Activated T-cell treated with anti-CD3 and anti-CD28 coated beads for 48 hours (primary cell): ENCODE results near the gene PCDHGA1.

Experiments used
- DNase-seq: peaks from one replicate; pipeline ENCODE4 v3.0.0-alpha.2; 2020; ENCODE audit warnings: low read depth

The PCDHGA1 gene

GRCh38 chr5:141492168-141492885 is 162.0 kb downstream of the PCDHGA1 start:
- DNase-seq: no peak

- no peak for DNase-seq
These were observed 163.4 kb downstream of the PCDHGA1 start for GRCh38 chr5:141493500-141494422.

GRCh38 chr5:141494761-141495452 is 164.6 kb downstream of the PCDHGA1 start:
- DNase-seq: no peak

- no peak for DNase-seq
These were observed 165.1 kb downstream of the PCDHGA1 start for GRCh38 chr5:141495453-141495811.

GRCh38 chr5:141496038-141496437 is 165.7 kb downstream of the PCDHGA1 start:
- no peak for DNase-seq

GRCh38 chr5:141501761-141502160 is 171.4 kb downstream of the PCDHGA1 start:
- DNase-seq: no peak

GRCh38 chr5:141503681-141504080 is 173.4 kb downstream of the PCDHGA1 start:
- no peak for DNase-seq

GRCh38 chr5:141504216-141504615 is 173.9 kb downstream of the PCDHGA1 start:
- DNase-seq: no peak

- DNase-seq: no peak
These were observed 176.3 kb downstream of the PCDHGA1 start for GRCh38 chr5:141506381-141507155.

- no peak for DNase-seq
These were observed 177.2 kb downstream of the PCDHGA1 start for GRCh38 chr5:141507387-141508091.

- DNase-seq: no peak
These were observed 178.1 kb downstream of the PCDHGA1 start for GRCh38 chr5:141508440-141508797.

- DNase-seq: no peak
These were observed 178.7 kb downstream of the PCDHGA1 start for GRCh38 chr5:141508798-141509611.

GRCh38 chr5:141510160-141510559 is 179.8 kb downstream of the PCDHGA1 start:
- DNase-seq: no peak

GRCh38 chr5:141510850-141511601 is 180.7 kb downstream of the PCDHGA1 start:
- no peak for DNase-seq

GRCh38 chr5:141511771-141512325 is 181.5 kb downstream of the PCDHGA1 start:
- DNase-seq: no peak

- peak; percentile 77 for DNase-seq
These were observed 182.1 kb downstream of the PCDHGA1 start for GRCh38 chr5:141512390-141512910.

- DNase-seq: peak; percentile 31
These were observed 182.8 kb downstream of the PCDHGA1 start for GRCh38 chr5:141512911-141513626.

GRCh38 chr5:141513627-141514329 is 183.5 kb downstream of the PCDHGA1 start:
- DNase-seq: peak; percentile 68
